ENCODE data around the gene MLX.

Gene MLX

GRCh38 chr17:42574463-42574862, 7.6 kb downstream of the MLX start:
- Histone ChIP-seq H3K4me3 (ENCODE audit: low read length) (no peak overlapping the region), H3K9me3 (ENCODE audit: insufficient read depth, low read depth, low read length) (no peaks in the 10 kb centered on the region), H3K4me1 (ENCODE audit: insufficient read depth, low read length) (no peaks in the 10 kb centered on the region), H3K36me3 (ENCODE audit: insufficient read depth, low read depth, low read length) (peaks cover 66% of the 10 kb centered on the region), H3K27me3 (ENCODE audit: insufficient read depth, low read length) (no peaks in the 10 kb centered on the region), H3K9ac (ENCODE audit: low read depth, low read length) (no peak overlapping the region), H3K27ac (ENCODE audit: low read length) (no peak overlapping the region)

- Histone ChIP-seq H3K36me3 (ENCODE audit: insufficient read depth, low read depth, low read length) (peaks cover 60% of the 10 kb centered on the region), H3K27me3 (ENCODE audit: insufficient read depth, low read length) (no peaks in the 10 kb centered on the region), H3K27ac (ENCODE audit: low read length) (no peak overlapping the region), H3K9me3 (ENCODE audit: insufficient read depth, low read depth, low read length) (no peaks in the 10 kb centered on the region), H3K9ac (ENCODE audit: low read depth, low read length) (peak overlapping the region; percentile 95), H3K4me1 (ENCODE audit: insufficient read depth, low read length) (no peaks in the 10 kb centered on the region), H3K4me3 (ENCODE audit: low read length) (peak overlapping the region; percentile 94)
Measured at GRCh38 chr17:42577140-42577531, 10.2 kb downstream of the MLX start.

GRCh38 chr17:42577532-42578281, 10.8 kb downstream of the MLX start, which contains the start of gene PSMC3IP:
TSS of gene PSMC3IP (minus strand) at chr17:42577729. CDS start at chr17:42577686, 43 bp downstream.
- H3K4me1 ChIP-seq (ENCODE audit: insufficient read depth, low read length), result no peaks in the 10 kb centered on the region
- peak within 1 kb of the TSS; percentile 45 for H3K27ac ChIP-seq (ENCODE audit: low read length)
- peaks cover 60% of the 10 kb centered on the region for H3K36me3 ChIP-seq (ENCODE audit: insufficient read depth, low read depth, low read length)
- H3K9me3 ChIP-seq (ENCODE audit: insufficient read depth, low read depth, low read length), result no peaks in the 10 kb centered on the region
- H3K4me3 ChIP-seq (ENCODE audit: low read length), result peak within 1 kb of the TSS; percentile 94
- peak within 1 kb of the TSS; percentile 95 for H3K9ac ChIP-seq (ENCODE audit: low read depth, low read length)
- H3K27me3 ChIP-seq (ENCODE audit: insufficient read depth, low read length), result no peaks in the 10 kb centered on the region

GRCh38 chr17:42578282-42578869, 11.5 kb downstream of the MLX start:
- Histone ChIP-seq H3K9ac (ENCODE audit: low read depth, low read length) (peak overlapping the region; percentile 95), H3K36me3 (ENCODE audit: insufficient read depth, low read depth, low read length) (peaks cover 60% of the 10 kb centered on the region), H3K27ac (ENCODE audit: low read length) (peak overlapping the region; percentile 45), H3K4me1 (ENCODE audit: insufficient read depth, low read length) (no peaks in the 10 kb centered on the region), H3K27me3 (ENCODE audit: insufficient read depth, low read length) (no peaks in the 10 kb centered on the region), H3K4me3 (ENCODE audit: low read length) (peak overlapping the region; percentile 94), H3K9me3 (ENCODE audit: insufficient read depth, low read depth, low read length) (no peaks in the 10 kb centered on the region)

GRCh38 chr17:42579794-42580551, 13.1 kb downstream of the MLX start:
- Histone ChIP-seq H3K4me3 (ENCODE audit: low read length) (no peak overlapping the region), H3K27ac (ENCODE audit: low read length) (no peak overlapping the region), H3K27me3 (ENCODE audit: insufficient read depth, low read length) (no peaks in the 10 kb centered on the region), H3K36me3 (ENCODE audit: insufficient read depth, low read depth, low read length) (peaks cover 60% of the 10 kb centered on the region), H3K9ac (ENCODE audit: low read depth, low read length) (peak overlapping the region; percentile 21; the same call in 1 of the 2 replicates), H3K9me3 (ENCODE audit: insufficient read depth, low read depth, low read length) (no peaks in the 10 kb centered on the region), H3K4me1 (ENCODE audit: insufficient read depth, low read length) (no peaks in the 10 kb centered on the region)

- H3K27ac ChIP-seq (ENCODE audit: low read length), result no peak overlapping the region
- no peaks in the 10 kb centered on the region for H3K9me3 ChIP-seq (ENCODE audit: insufficient read depth, low read depth, low read length)
- no peak overlapping the region for H3K9ac ChIP-seq (ENCODE audit: low read depth, low read length)
- no peaks in the 10 kb centered on the region for H3K4me1 ChIP-seq (ENCODE audit: insufficient read depth, low read length)
- H3K27me3 ChIP-seq (ENCODE audit: insufficient read depth, low read length), result no peaks in the 10 kb centered on the region
- H3K4me3 ChIP-seq (ENCODE audit: low read length), result no peak overlapping the region
- peaks cover 65% of the 10 kb centered on the region for H3K36me3 ChIP-seq (ENCODE audit: insufficient read depth, low read depth, low read length)
Measured at GRCh38 chr17:42581744-42582270, 14.9 kb downstream of the MLX start.

- H3K4me3 ChIP-seq (ENCODE audit: low read length), result no peak overlapping the region
- H3K9me3 ChIP-seq (ENCODE audit: insufficient read depth, low read depth, low read length), result no peaks in the 10 kb centered on the region
- no peaks in the 10 kb centered on the region for H3K27me3 ChIP-seq (ENCODE audit: insufficient read depth, low read length)
- H3K36me3 ChIP-seq (ENCODE audit: insufficient read depth, low read depth, low read length), result peaks cover 82% of the 10 kb centered on the region
- no peak overlapping the region for H3K27ac ChIP-seq (ENCODE audit: low read length)
- no peak overlapping the region for H3K9ac ChIP-seq (ENCODE audit: low read depth, low read length)
- no peaks in the 10 kb centered on the region for H3K4me1 ChIP-seq (ENCODE audit: insufficient read depth, low read length)
Measured at GRCh38 chr17:42584880-42585279, 18.0 kb downstream of the MLX start.

GRCh38 chr17:42585353-42585752, 18.5 kb downstream of the MLX start:
- H3K9me3 ChIP-seq (ENCODE audit: insufficient read depth, low read depth, low read length), result no peaks in the 10 kb centered on the region
- H3K4me3 ChIP-seq (ENCODE audit: low read length), result no peak overlapping the region
- no peak overlapping the region for H3K27ac ChIP-seq (ENCODE audit: low read length)
- H3K36me3 ChIP-seq (ENCODE audit: insufficient read depth, low read depth, low read length), result peaks cover 82% of the 10 kb centered on the region
- H3K4me1 ChIP-seq (ENCODE audit: insufficient read depth, low read length), result no peaks in the 10 kb centered on the region
- H3K9ac ChIP-seq (ENCODE audit: low read depth, low read length), result no peak overlapping the region
- H3K27me3 ChIP-seq (ENCODE audit: insufficient read depth, low read length), result no peaks in the 10 kb centered on the region

GRCh38 chr17:42586514-42587230, 19.8 kb downstream of the MLX start:
- no peak overlapping the region for H3K4me3 ChIP-seq (ENCODE audit: low read length)
- H3K9me3 ChIP-seq (ENCODE audit: insufficient read depth, low read depth, low read length), result no peaks in the 10 kb centered on the region
- H3K9ac ChIP-seq (ENCODE audit: low read depth, low read length), result no peak overlapping the region
- H3K36me3 ChIP-seq (ENCODE audit: insufficient read depth, low read depth, low read length), result peaks cover 83% of the 10 kb centered on the region
- H3K27me3 ChIP-seq (ENCODE audit: insufficient read depth, low read length), result no peaks in the 10 kb centered on the region
- H3K27ac ChIP-seq (ENCODE audit: low read length), result no peak overlapping the region
- no peaks in the 10 kb centered on the region for H3K4me1 ChIP-seq (ENCODE audit: insufficient read depth, low read length)

- H3K4me1 ChIP-seq (ENCODE audit: insufficient read depth, low read length), result no peaks in the 10 kb centered on the region
- no peaks in the 10 kb centered on the region for H3K27me3 ChIP-seq (ENCODE audit: insufficient read depth, low read length)
- no peak overlapping the region for H3K27ac ChIP-seq (ENCODE audit: low read length)
- H3K9me3 ChIP-seq (ENCODE audit: insufficient read depth, low read depth, low read length), result no peaks in the 10 kb centered on the region
- no peak overlapping the region for H3K4me3 ChIP-seq (ENCODE audit: low read length)
- no peak overlapping the region for H3K9ac ChIP-seq (ENCODE audit: low read depth, low read length)
- peaks cover 43% of the 10 kb centered on the region for H3K36me3 ChIP-seq (ENCODE audit: insufficient read depth, low read depth, low read length)
Measured at GRCh38 chr17:42590886-42591285, 24.0 kb downstream of the MLX start.

- H3K27ac ChIP-seq (ENCODE audit: low read length), result no peak overlapping the region
- H3K36me3 ChIP-seq (ENCODE audit: insufficient read depth, low read depth, low read length), result peaks cover 38% of the 10 kb centered on the region
- no peak overlapping the region for H3K4me3 ChIP-seq (ENCODE audit: low read length)
- H3K9me3 ChIP-seq (ENCODE audit: insufficient read depth, low read depth, low read length), result no peaks in the 10 kb centered on the region
- H3K27me3 ChIP-seq (ENCODE audit: insufficient read depth, low read length), result no peaks in the 10 kb centered on the region
- H3K4me1 ChIP-seq (ENCODE audit: insufficient read depth, low read length), result no peaks in the 10 kb centered on the region
- H3K9ac ChIP-seq (ENCODE audit: low read depth, low read length), result no peak overlapping the region
Measured at GRCh38 chr17:42591411-42591810, 24.5 kb downstream of the MLX start.
